SK-N-SH (cell line): ENCODE measurements around the gene ARAP1. TPM values are rescaled to one million over a fixed set of nuclear protein-coding genes. Genes with fewer than 3 reads are reported as not detected.

Source experiments
- CTCF ChIA-PET: fragments of 300-600, 350-600 bp; formaldehyde crosslinking; extraction: SDS; loops from one replicate; lab custom pipeline; 2021; lab: Yijun Ruan, JAX
- POLR2A ChIA-PET: fragments of 350-600 bp; sonication (Branson Sonifier 250); formaldehyde crosslinking; extraction: SDS; loops from one replicate; lab custom pipeline; 2020; ENCODE audit warnings: antibody characterized with exemption, inconsistent platforms; lab: Yijun Ruan, JAX
- DNase-seq: peaks from one replicate; pipeline ENCODE4 v3.0.0; 2012
- H2AFZ ChIP-seq: fragments of 200-600 bp; sonication (generic); 2 replicates; pipeline ENCODE4 v1.8.1; 2016; ENCODE audit warnings: antibody characterized with exemption, mild to moderate bottlenecking, low read depth
- H3F3A ChIP-seq: fragments of 200-600 bp; sonication (generic); replicated peaks from 2 replicates; pipeline ENCODE3; 2016; ENCODE audit warnings: antibody characterized with exemption, mild to moderate bottlenecking; ENCODE audit not compliant: insufficient read depth
- H3K27ac ChIP-seq, 2 experiments: fragments of 200-500 bp in 1 of 2; fragments of 200-600 bp in 1 of 2; sonication (Bioruptor generic) in 1 of 2; sonication (generic), shearing (Covaris generic) in 1 of 2; 2 replicates each; pipeline versions ENCODE4 v1.5.1 to v1.6.1; 2014 to 2016; ENCODE audit warnings: low read depth in 2 of 2, inconsistent platforms in 1 of 2, low read length in 1 of 2, mild to moderate bottlenecking in 1 of 2, mixed read lengths in 1 of 2
- H3K27me3 ChIP-seq: fragments of 200-600 bp; sonication (generic), shearing (Covaris generic); 2 replicates; pipeline ENCODE4 v1.6.1; 2016; ENCODE audit warnings: mixed run types; ENCODE audit not compliant: insufficient read depth
- H3K36me3 ChIP-seq, 2 experiments: fragments of 200-500 bp in 1 of 2; fragments of 200-600 bp in 1 of 2; sonication (Bioruptor generic) in 1 of 2; sonication (generic) in 1 of 2; replicated peaks in 1 of 2; 2 replicates each; pipeline versions ENCODE3 to v1.5.1; 2014 to 2016; ENCODE audit warnings: low read length in 1 of 2, mild to moderate bottlenecking in 1 of 2; ENCODE audit not compliant: insufficient read depth in 2 of 2, control insufficient read depth in 1 of 2
- H3K4me1 ChIP-seq, 2 experiments: fragments of 200-500 bp in 1 of 2; fragments of 200-600 bp in 1 of 2; sonication (Bioruptor generic) in 1 of 2; sonication (generic), shearing (Covaris generic) in 1 of 2; 2 replicates each; pipeline versions ENCODE4 v1.5.1 to v1.6.1; 2014 to 2016; ENCODE audit warnings: low read depth in 1 of 2, low read length in 1 of 2, mixed run types in 1 of 2; ENCODE audit not compliant: insufficient read depth in 2 of 2, control insufficient read depth in 1 of 2
- H3K4me2 ChIP-seq: fragments of 200-600 bp; sonication (generic), shearing (Covaris generic); 2 replicates; pipeline ENCODE4 v1.6.1; 2017; ENCODE audit warnings: mixed run types
- H3K4me3 ChIP-seq, 2 experiments: fragments of 200-500 bp in 1 of 2; fragments of 200-600 bp in 1 of 2; sonication (Bioruptor generic) in 1 of 2; sonication (generic), shearing (Covaris generic) in 1 of 2; 2 replicates each; pipeline versions ENCODE4 v1.5.1 to v1.8.1; 2014 to 2016; ENCODE audit warnings: low read depth in 2 of 2, inconsistent platforms in 1 of 2, low read length in 1 of 2, mild to moderate bottlenecking in 1 of 2, mixed read lengths in 1 of 2, moderate library complexity in 1 of 2
- H3K79me2 ChIP-seq: fragments of 200-600 bp; sonication (generic); 2 replicates; pipeline ENCODE4 v1.8.1; 2017; ENCODE audit warnings: mild to moderate bottlenecking; ENCODE audit not compliant: insufficient read depth
- H3K9ac ChIP-seq: fragments of 200-600 bp; sonication (generic); 2 replicates; pipeline ENCODE4 v1.6.1; 2017; ENCODE audit warnings: mixed run types
- H3K9me2 ChIP-seq: fragments of 200-600 bp; sonication (generic); 2 replicates; pipeline ENCODE4 v1.6.1; 2017; ENCODE audit warnings: mixed run types
- H3K9me3 ChIP-seq: fragments of 200-600 bp; sonication (generic); 2 replicates; pipeline ENCODE4 v1.6.1; 2017; ENCODE audit warnings: mixed run types, mild to moderate bottlenecking, moderate library complexity
- H4K20me1 ChIP-seq: fragments of 200-600 bp; sonication (generic); 2 replicates; pipeline ENCODE4 v1.6.1; 2017; ENCODE audit warnings: mild to moderate bottlenecking, mixed run types; ENCODE audit not compliant: insufficient read depth
- CTCF ChIP-seq: fragments of 200-600 bp; sonication (generic); IDR thresholded peaks from 2 replicates; pipeline ENCODE4 v1.6.1; 2017; ENCODE audit warnings: antibody characterized with exemption, mild to moderate bottlenecking, moderate library complexity
- EP300 ChIP-seq, 2 experiments: IDR thresholded peaks; 2 replicates each; pipeline versions ENCODE4 v1.4.0 to v1.6.1; 2012; ENCODE audit warnings: borderline replicate concordance in 1 of 2, low read depth in 1 of 2, low read length in 1 of 2
- EZH2phosphoT487 ChIP-seq: fragments of 200-600 bp; sonication (generic); IDR thresholded peaks from 2 replicates; pipeline ENCODE4 v1.6.1; 2017; ENCODE audit warnings: low read depth, mixed run types, mild to moderate bottlenecking, antibody characterized with exemption, moderate library complexity, borderline replicate concordance
- FOSL2 ChIP-seq: IDR thresholded peaks from 2 replicates; pipeline ENCODE4 v1.4.0; 2012; ENCODE audit warnings: low read depth, mild to moderate bottlenecking, moderate library complexity, borderline replicate concordance
- MXI1 ChIP-seq: IDR thresholded peaks from 2 replicates; pipeline ENCODE4 v1.6.1; 2012; ENCODE audit warnings: mild to moderate bottlenecking, low read depth, low read length, improper control_type of control experiment
- POLR2AphosphoS5 ChIP-seq: IDR thresholded peaks from 2 replicates; pipeline ENCODE4 v1.6.1; 2012; ENCODE audit warnings: low read depth, low read length
- REST ChIP-seq: IDR thresholded peaks from 2 replicates; pipeline ENCODE4 v1.6.1; 2012; ENCODE audit warnings: mild to moderate bottlenecking, low read depth, low read length, moderate library complexity
- RFX5 ChIP-seq: IDR thresholded peaks from 2 replicates; pipeline ENCODE4 v1.6.1; 2012; ENCODE audit warnings: mild to moderate bottlenecking, improper control_type of control experiment, low read length
- SIN3A ChIP-seq: IDR thresholded peaks from 2 replicates; pipeline ENCODE4 v1.6.1; 2012; ENCODE audit warnings: low read depth, mild to moderate bottlenecking, low read length, moderate library complexity, borderline replicate concordance
- TEAD4 ChIP-seq: IDR thresholded peaks from 2 replicates; pipeline ENCODE4 v1.4.0; 2012; ENCODE audit warnings: mild to moderate bottlenecking, borderline replicate concordance; ENCODE audit not compliant: insufficient read depth
- WGBS: methylation state at CpG from one replicate; pipeline ENCODE4 v1.1.6; 2017; ENCODE audit warnings: low lambda C conversion rate; 5-methylcytosine and 5-hydroxymethylcytosine counted together
- polyA plus RNA-seq, 3 experiments: library from polyadenylated mRNA; depleted of rRNA; stranded (reverse); fragments of >200 nt; gene quantifications; 2 replicates each; pipeline ENCODE4 v1.2.3, GENCODE V29; 2012
- TF ChIP-seq, protein P1 (sequence below): IDR thresholded peaks from 2 replicates; pipeline ENCODE4 v1.4.0; 2012; ENCODE audit warnings: low read depth
- TF ChIP-seq, protein P2 (sequence below): fragments of 150-350 bp; IDR thresholded peaks from 2 replicates; pipeline ENCODE4 v1.6.1; 2017; ENCODE audit warnings: antibody characterized with exemption, low read length, low read depth, borderline replicate concordance
- TF ChIP-seq, protein P3 (sequence below): IDR thresholded peaks from 2 replicates; pipeline ENCODE4 v1.4.0; 2012; ENCODE audit warnings: low read depth, borderline replicate concordance

ARAP1 gene
- polyA plus RNA-seq, 1 of the 3 experiments (the other 2 are of a cell fraction), result 56.6 TPM

GRCh38 chr11:72741849-72742512 is 10.2 kb downstream of the ARAP1 start:
- H3K9me3 ChIP-seq, result no peaks in the 10 kb centered on the region
- H3K4me1 ChIP-seq, result peaks cover 5 to 67% of the 10 kb centered on the region in 2 experiments
- H3K9ac ChIP-seq, result no peak overlapping the region
- no peaks in the 10 kb centered on the region for H3K9me2 ChIP-seq
- H4K20me1 ChIP-seq, result no peaks in the 10 kb centered on the region; the same call in 1 of the 2 replicates
- H3K4me3 ChIP-seq, result no peak overlapping the region
- CTCF ChIA-PET, result interaction anchor here (0.6 to 1.1 kb wide), 3 partner anchors 17 to 51 kb away, joined by 3 to 5 read pairs (median 3); no protein-coding TSS in a partner anchor
- no peaks in the 10 kb centered on the region for H3K36me3 ChIP-seq
- TF ChIP-seq FOSL2, result no peak
- no peak for TF ChIP-seq TEAD4
- no peak for TF ChIP-seq MXI1
- no peak for TF ChIP-seq RFX5
- no peak for TF ChIP-seq CTCF
- TF ChIP-seq, protein P1, sequence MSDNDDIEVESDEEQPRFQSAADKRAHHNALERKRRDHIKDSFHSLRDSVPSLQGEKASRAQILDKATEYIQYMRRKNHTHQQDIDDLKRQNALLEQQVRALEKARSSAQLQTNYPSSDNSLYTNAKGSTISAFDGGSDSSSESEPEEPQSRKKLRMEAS, result no peak
- no peak for TF ChIP-seq EP300 (IDR thresholded peaks at IDR 0.05; ENCODE audit: borderline replicate concordance in 1 of 2, low read depth in 1 of 2, low read length in 1 of 2)
- TF ChIP-seq, protein P2, sequence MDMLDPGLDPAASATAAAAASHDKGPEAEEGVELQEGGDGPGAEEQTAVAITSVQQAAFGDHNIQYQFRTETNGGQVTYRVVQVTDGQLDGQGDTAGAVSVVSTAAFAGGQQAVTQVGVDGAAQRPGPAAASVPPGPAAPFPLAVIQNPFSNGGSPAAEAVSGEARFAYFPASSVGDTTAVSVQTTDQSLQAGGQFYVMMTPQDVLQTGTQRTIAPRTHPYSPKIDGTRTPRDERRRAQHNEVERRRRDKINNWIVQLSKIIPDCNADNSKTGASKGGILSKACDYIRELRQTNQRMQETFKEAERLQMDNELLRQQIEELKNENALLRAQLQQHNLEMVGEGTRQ, result no peak
- TF ChIP-seq REST, result no peak
- TF ChIP-seq POLR2AphosphoS5, result no peak
- TF ChIP-seq, protein P3, sequence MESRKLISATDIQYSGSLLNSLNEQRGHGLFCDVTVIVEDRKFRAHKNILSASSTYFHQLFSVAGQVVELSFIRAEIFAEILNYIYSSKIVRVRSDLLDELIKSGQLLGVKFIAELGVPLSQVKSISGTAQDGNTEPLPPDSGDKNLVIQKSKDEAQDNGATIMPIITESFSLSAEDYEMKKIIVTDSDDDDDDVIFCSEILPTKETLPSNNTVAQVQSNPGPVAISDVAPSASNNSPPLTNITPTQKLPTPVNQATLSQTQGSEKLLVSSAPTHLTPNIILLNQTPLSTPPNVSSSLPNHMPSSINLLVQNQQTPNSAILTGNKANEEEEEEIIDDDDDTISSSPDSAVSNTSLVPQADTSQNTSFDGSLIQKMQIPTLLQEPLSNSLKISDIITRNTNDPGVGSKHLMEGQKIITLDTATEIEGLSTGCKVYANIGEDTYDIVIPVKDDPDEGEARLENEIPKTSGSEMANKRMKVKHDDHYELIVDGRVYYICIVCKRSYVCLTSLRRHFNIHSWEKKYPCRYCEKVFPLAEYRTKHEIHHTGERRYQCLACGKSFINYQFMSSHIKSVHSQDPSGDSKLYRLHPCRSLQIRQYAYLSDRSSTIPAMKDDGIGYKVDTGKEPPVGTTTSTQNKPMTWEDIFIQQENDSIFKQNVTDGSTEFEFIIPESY, result no peak
- no peak for TF ChIP-seq SIN3A
- no peak for TF ChIP-seq EZH2phosphoT487
- TF ChIP-seq, all 33 proteins: peak for 0
- Histone ChIP-seq H3K27ac (no peak overlapping the region; a peak in 1 of 4 replicates), H3F3A (peaks cover 1% of the 10 kb centered on the region), H3K4me2 (no peak overlapping the region), H2AFZ (no peak overlapping the region), H3K79me2 (peaks cover 26% of the 10 kb centered on the region; the same call in 1 of the 2 replicates), H3K27me3 (no peaks in the 10 kb centered on the region)
- POLR2A ChIA-PET, result no interaction called here
- DNase-seq, result no peak
- 82% methylated on average over 5 of the region's 7 CpGs for WGBS
